Retina (tissue), 1 donor: ENCODE measurements around the gene SPATA20.
A peak's percentile ranks its signal among the peaks of the same experiment; 100 is the strongest.

ENCODE experiments used
- DNase-seq: peaks from one replicate; pipeline ENCODE4 v3.0.0-alpha.2; 2016

Gene SPATA20

DNA sequence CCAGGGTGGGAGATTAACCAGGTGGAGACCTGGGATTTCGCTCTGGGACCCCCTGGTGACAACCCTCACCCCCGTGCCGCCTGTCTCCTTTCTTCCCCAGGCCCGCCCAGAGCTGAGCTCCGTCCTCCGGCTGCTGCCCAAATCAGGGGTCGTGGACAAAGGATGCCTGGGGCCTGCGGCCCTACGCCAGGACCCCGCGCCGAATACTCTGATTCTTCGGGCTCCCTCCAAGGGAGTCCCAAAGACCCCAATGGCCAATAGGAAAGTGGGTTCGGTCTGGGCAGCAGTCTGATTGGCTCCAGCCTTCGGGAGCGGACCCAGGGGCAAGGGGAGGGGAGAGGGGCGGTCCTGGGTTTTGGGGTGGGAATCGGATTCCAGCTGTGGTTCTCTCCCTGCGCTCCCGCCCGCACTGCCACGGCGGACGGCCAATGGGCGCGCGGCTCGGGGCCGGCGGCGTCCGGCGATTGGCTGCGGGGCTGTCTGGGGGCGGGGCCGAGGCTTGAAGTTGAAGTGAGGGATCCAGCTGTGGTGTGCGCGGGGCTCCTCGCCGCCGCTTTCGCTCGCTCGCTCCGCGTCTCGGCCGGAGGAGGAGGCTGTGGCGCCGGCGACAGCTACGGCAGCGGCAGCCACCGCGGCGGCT is 13.3 kb downstream of the SPATA20 start, which contains the start of gene CACNA1G:
Gene CACNA1G (plus strand): TSS at position 531 of the 640 bp plus-strand sequence. CDS start 745 bp downstream, outside the sequence.
- peak; percentile 91 for DNase-seq

- DNase-seq = no peak
These were observed 14.2 kb downstream of the SPATA20 start for GRCh38 chr17:50560931-50561745.

- DNase-seq = no peak
These were observed 14.8 kb downstream of the SPATA20 start for GRCh38 chr17:50561746-50562141.

GRCh38 chr17:50562242-50563091 is 15.5 kb downstream of the SPATA20 start:
- DNase-seq = no peak

DNA sequence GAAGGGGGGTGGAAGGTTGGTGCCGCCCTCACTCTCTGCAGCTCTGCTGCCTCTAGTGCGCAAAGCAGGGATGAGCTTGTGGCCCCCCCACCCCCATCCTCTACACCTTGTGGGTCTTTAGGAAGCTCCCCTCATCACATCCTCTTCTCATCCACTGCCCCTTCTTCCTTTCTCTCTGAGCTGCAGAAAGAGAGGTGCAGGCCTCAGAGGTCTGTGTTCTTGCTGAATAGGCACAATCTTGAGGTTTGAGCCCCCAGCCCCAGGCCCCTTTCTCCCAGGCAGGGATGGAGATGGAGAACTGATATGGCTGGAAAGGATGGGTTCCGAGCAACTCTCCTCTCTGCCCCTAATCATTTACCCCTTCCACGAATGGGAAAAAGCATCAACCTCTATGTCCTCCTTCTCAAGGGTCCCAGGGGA is 16.1 kb downstream of the SPATA20 start:
- no peak for DNase-seq

DNA sequence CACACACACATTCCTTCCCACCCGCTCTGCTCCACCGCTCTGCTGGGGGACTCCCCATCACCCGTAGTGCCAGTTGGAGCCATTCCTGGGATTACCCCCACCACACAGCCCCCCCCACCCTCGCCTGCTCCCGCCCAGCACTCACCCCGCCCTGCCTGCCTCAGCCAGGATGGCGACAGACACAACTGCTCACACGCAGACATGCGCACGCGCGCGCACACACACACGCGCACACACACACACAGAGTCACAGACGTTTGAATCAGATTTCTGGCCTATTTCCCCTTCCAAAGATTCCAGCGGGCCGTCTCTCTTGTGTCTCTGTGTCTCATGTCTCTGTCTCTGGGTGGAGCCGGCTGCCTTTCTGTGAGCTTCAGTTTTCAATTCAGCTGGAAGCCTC is 17.9 kb downstream of the SPATA20 start:
- peak; percentile 28 for DNase-seq

DNA sequence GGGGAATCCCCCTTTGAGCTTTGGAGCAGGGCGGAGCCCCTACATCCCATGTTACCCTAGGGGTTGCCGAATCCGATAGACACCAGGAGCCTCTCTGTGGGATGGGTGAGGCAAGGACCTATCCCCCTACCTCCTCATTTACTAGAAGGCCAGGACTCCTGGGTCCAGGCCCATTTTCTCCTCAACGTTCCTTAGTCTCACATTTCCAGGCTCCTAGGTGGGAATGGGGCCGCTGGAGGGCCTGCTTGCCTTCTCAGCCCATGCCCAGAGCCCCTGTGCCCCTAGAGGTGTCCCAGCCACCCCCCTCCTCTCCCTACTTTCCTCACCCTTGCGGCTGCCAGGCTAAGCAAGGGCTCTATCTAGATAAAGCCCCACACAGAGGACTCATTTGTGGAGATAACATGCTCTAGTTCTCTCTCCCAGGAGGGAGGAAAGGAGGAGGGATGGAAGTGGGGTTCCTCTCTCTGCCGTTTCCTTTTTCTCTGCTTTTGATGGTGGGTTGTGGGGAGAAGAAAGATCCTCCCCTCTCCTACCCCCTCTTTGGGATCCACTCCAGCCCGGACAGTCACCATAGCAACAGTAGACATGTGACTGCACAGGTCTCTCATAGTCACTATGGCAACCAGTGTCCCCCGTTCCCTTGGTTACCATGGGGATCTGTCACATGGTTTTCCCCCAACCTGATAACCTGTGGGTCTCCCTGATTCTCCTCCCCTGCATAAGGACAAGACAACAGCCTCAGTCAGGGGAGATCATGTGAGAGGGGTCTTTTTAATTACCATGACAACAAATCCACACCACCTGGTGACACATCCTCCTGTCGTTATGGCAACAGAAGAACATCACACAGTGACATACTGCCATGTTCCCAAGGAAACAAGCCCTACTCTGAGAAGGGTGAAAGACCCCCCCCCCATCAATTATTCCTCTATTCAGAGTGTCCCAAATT is 18.7 kb downstream of the SPATA20 start:
- peak; percentile 81 for DNase-seq

DNA sequence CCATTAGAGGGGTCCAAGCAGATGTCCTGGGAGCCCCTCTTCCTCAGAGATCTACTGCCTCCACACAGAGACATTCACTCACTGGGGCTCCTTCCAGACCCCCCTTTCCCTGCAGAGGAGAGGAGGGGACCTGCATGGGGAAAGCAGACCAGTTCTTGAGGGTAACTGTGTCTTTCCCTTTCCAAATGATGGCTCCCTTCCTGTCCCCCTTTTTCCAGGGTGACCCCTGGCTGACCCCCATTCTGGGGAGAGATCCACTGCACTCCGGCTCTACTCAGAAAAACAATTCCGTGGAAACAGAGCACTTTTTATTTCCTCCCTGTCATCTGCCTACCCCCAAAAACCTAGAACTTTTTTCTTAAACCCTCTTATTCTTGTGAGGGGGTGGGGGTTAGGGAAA is 19.9 kb downstream of the SPATA20 start:
- DNase-seq = no peak

DNA sequence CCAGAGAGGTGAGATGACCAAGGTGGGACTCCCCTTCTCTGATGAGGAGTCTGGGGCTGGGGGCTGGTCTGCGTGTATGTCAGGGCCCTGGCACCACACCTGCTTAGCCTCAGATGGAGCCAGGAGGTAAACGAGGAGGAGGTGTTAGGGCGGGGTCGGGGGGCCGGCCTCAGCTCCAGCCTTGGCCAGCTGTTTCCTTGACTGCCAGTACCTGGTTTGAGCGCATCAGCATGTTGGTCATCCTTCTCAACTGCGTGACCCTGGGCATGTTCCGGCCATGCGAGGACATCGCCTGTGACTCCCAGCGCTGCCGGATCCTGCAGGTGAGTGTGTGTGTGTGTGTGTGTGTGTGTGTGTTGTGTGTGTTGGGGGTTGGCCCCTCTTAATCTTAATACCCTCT is 21.7 kb downstream of the SPATA20 start:
- DNase-seq = no peak

DNA sequence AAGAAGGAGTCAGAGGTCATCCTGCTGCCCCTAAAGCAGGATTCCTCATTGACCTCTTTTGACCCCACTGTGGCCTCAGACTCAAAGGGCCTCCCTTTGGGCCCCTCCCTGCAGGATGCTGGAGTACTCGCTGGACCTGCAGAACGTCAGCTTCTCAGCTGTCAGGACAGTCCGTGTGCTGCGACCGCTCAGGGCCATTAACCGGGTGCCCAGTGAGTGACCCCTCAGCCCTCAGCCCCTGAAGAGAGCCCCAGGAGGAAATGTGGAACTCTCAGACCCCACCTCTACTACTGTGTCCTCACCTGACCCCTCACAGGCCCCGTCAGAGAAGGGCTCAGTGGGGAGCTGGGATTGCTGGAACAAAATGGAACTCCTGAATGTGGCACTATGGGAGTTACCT is 22.6 kb downstream of the SPATA20 start:
- DNase-seq = peak; percentile 19

DNA sequence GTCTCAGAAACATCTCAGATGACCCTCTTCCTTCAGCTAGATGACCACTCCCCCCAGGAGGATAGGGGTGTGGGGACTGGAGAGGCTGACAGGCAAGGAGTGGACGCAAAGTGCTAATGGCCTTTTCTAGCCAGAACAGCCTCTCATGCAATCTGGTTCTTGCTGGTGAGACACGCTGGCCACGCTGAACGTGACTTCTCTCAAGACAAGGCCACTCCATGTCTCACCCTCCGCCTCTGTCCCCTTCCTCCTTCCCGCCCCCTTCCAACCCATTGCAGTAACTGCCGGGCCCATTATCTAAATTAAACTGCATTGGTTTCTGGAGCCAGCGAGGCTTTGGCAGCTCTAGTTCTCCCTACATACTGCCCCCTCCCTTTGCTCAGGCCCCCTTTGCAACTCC is 23.1 kb downstream of the SPATA20 start:
- peak; percentile 41 for DNase-seq

DNA sequence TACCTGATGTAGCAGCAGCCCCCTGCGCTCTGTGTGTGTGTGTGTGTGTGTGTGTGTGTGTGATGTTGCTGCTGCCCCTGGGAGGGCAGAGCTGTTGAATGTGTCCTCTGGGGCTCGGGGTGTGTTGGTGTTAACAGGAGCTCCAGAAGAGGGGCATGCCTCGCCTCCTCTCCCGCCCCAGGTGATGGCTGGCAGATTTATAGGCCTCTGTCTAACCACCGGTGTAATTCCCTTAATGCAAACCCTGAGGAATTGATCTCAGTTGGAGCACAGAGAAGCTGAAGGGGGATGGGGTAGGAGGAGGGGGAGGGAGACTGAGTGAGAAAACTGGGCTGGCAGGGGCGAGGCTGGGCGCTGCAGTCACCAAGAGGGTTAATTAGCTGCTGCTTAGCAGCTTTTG is 23.6 kb downstream of the SPATA20 start:
- DNase-seq = no peak

DNA sequence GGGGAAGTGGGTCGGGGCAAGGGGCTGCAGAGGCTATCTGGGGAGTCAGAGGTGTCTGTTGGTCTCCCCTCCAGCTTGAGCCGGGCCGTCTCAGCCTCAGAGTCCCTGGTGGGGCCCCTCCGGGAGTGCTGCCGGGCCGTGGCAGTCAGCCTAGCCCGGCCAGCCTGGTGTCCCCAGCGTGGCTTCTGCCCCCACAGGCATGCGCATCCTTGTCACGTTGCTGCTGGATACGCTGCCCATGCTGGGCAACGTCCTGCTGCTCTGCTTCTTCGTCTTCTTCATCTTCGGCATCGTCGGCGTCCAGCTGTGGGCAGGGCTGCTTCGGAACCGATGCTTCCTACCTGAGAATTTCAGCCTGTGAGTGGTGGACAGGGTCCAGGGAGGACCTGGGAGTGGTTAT is 24.7 kb downstream of the SPATA20 start:
- no peak for DNase-seq

GRCh38 chr17:50572541-50572940 is 25.6 kb downstream of the SPATA20 start:
- DNase-seq = no peak

DNA sequence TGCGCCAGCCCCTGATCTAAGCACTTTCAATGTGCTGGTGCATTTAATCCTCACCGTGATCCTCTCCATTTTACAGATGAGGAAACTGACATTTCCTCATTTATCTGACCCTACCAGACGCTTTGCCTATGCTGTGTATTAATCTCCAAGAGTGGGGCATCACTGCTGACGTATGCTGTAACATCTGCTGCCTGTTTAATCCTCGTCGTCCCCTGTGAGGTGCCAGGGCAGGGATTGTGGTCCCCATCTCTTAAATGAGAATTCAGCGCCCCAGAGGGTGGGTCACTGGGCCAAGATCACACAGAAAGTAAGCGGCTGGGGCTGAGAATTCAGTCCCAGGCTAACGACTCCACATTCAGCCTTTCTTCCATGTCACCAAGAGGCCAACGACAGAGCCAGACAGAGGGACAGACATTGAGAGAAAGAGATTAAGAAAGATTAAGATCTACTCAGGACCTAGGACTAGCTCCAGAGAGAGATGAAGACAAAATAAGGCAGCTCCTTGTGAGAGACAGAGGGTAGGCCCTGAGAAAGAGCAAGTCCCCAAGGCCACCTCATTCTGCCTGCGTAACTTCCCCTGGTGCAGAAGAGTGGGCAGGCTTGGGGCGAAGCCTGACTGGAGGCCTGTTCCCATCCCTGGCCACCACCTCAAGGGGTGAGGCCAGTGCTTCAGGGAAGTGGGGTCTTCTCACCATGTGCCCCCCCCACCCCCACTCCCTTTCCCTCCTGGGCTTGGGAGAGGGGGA is 27.1 kb downstream of the SPATA20 start:
- peak; percentile 53 for DNase-seq

DNA sequence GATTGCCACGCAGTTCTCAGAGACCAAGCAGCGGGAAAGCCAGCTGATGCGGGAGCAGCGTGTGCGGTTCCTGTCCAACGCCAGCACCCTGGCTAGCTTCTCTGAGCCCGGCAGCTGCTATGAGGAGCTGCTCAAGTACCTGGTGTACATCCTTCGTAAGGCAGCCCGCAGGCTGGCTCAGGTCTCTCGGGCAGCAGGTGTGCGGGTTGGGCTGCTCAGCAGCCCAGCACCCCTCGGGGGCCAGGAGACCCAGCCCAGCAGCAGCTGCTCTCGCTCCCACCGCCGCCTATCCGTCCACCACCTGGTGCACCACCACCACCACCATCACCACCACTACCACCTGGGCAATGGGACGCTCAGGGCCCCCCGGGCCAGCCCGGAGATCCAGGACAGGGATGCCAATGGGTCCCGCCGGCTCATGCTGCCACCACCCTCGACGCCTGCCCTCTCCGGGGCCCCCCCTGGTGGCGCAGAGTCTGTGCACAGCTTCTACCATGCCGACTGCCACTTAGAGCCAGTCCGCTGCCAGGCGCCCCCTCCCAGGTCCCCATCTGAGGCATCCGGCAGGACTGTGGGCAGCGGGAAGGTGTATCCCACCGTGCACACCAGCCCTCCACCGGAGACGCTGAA is 28.7 kb downstream of the SPATA20 start:
- peak; percentile 9 for DNase-seq

DNA sequence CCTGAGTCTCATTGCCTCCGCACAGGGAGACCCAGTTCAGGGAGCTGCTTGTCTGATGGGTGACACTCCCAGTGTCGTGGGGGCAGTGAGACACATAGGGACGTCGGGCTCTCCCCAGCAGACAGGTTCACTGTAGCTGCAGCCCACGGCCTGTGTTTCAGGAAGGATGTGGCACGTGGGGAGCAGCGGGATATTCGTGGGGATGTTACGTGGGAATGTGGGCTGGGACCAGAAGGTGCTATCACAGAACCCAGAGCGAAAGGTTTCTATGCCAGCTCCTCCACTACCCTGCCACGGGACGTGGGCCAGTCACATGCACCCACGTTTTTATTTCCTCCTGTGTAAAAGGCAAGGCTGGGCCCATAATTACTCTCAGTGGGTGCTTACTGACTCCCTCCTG is 29.9 kb downstream of the SPATA20 start:
- no peak for DNase-seq

GRCh38 chr17:50577451-50577954 is 30.5 kb downstream of the SPATA20 start:
- peak; percentile 9 for DNase-seq

- peak; percentile 28 for DNase-seq
These were observed 31.2 kb downstream of the SPATA20 start for GRCh38 chr17:50578173-50578572.

GRCh38 chr17:50579399-50579798 is 32.4 kb downstream of the SPATA20 start:
- DNase-seq = no peak

DNA sequence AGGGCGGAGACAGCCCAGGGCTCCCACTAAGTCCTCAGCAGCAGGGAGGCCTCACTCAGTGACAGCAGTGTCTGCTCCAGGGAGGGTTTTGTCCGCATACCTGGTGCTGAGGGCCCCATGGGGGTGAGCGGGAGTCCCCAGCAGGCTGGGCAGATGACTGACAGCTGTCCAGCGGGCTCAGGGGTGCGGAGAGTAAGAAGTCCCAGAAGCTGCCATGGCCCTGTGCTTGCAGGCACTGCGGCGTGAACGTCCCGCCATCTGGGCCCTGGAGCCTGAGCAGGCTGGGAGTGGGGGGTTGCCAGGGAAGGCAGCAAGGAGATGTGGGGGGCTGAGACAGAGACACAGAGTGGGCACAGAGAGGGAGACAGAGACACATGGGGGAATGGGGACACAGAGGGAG is 33.7 kb downstream of the SPATA20 start:
- no peak for DNase-seq
